A549 (cell line): ENCODE results near the gene PRRG2.

Source experiments
- CEBPB ChIP-seq, 2 experiments: fragments of >200 bp in 1 of 2; sonication (Bioruptor Twin) in 1 of 2; formaldehyde crosslinking in 1 of 2; IDR thresholded peaks; 2 replicates each; pipeline ENCODE4 v1.6.1; 2012 to 2016
- POLR2A ChIP-seq: IDR thresholded peaks from 2 replicates; pipeline ENCODE4 v1.6.1; 2012; ENCODE audit warnings: mild to moderate bottlenecking, low read length
- TF ChIP-seq, protein P1 (sequence below): fragments of 150-350 bp; IDR thresholded peaks from 2 replicates; pipeline ENCODE4 v1.6.1; 2014; ENCODE audit warnings: low read depth, mild to moderate bottlenecking, low read length

DNA sequence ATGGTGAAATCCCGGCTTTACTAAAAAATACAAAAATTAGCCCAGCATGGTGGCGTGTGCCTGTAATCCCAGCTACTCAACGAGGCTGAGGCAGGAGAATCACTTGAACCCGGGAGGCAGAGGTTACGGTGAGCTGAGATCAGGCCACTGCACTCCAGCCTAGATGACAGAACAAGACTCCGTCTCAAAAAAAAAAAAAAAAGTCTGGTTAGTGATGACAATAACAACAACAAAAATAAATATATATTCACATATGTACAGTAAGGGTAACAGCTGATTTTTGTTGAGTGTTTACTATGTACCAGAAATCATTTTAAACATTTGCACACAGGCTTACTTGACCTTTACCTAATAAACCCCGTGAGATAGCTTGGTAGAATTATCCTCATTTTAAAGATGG, 35.8 kb downstream of the PRRG2 start:
- TF ChIP-seq, protein P1, sequence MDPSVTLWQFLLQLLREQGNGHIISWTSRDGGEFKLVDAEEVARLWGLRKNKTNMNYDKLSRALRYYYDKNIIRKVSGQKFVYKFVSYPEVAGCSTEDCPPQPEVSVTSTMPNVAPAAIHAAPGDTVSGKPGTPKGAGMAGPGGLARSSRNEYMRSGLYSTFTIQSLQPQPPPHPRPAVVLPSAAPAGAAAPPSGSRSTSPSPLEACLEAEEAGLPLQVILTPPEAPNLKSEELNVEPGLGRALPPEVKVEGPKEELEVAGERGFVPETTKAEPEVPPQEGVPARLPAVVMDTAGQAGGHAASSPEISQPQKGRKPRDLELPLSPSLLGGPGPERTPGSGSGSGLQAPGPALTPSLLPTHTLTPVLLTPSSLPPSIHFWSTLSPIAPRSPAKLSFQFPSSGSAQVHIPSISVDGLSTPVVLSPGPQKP = no peak
- no peak for TF ChIP-seq CEBPB (IDR thresholded peaks at IDR 0.05)
- TF ChIP-seq POLR2A = no peak
